GM18498 (cell line): ENCODE measurements around the gene SRSF11.
A peak's percentile ranks its signal among the peaks of the same experiment; 100 is the strongest.

Experiments used
- ATAC-seq: cut with Tn5 transposase; IDR thresholded peaks from one replicate; pipeline ENCODE4 v1.9.1; 2021; ENCODE audit warnings: mild to moderate bottlenecking, moderate library complexity; ENCODE audit not compliant: unreplicated experiment

Gene SRSF11

GRCh38 chr1:70220517-70221237 is 503 bp upstream of the SRSF11 start:
- ATAC-seq, result peak; percentile 2

- no peak for ATAC-seq
Measured at GRCh38 chr1:70222716-70223235, 1.6 kb downstream of the SRSF11 start.

GRCh38 chr1:70224954-70225353 is 3.8 kb downstream of the SRSF11 start:
- ATAC-seq, result no peak

- ATAC-seq, result peak; percentile 76
Measured at GRCh38 chr1:70227439-70227838, 6.3 kb downstream of the SRSF11 start.

- ATAC-seq, result no peak
Measured at GRCh38 chr1:70228670-70229069, 7.5 kb downstream of the SRSF11 start.

- ATAC-seq, result no peak
Measured at GRCh38 chr1:70231475-70231874, 10.3 kb downstream of the SRSF11 start.

- no peak for ATAC-seq
Measured at GRCh38 chr1:70234733-70235132, 13.6 kb downstream of the SRSF11 start.

GRCh38 chr1:70239940-70240339 is 18.8 kb downstream of the SRSF11 start:
- ATAC-seq, result no peak

- ATAC-seq, result no peak
Measured at GRCh38 chr1:70247122-70247521, 25.9 kb downstream of the SRSF11 start.

GRCh38 chr1:70247768-70248167 is 26.6 kb downstream of the SRSF11 start:
- no peak for ATAC-seq

- ATAC-seq, result no peak
Measured at GRCh38 chr1:70248729-70249128, 27.5 kb downstream of the SRSF11 start.

- no peak for ATAC-seq
Measured at GRCh38 chr1:70256664-70257063, 35.5 kb downstream of the SRSF11 start.

GRCh38 chr1:70264839-70265238 is 43.7 kb downstream of the SRSF11 start:
- no peak for ATAC-seq

GRCh38 chr1:70265946-70266345 is 44.8 kb downstream of the SRSF11 start:
- ATAC-seq, result no peak

- no peak for ATAC-seq
Measured at GRCh38 chr1:70277875-70278274, 56.7 kb downstream of the SRSF11 start.

- ATAC-seq, result no peak
Measured at GRCh38 chr1:70278710-70279109, 57.5 kb downstream of the SRSF11 start.

- ATAC-seq, result no peak
Measured at GRCh38 chr1:70284366-70284765, 63.2 kb downstream of the SRSF11 start.

- no peak for ATAC-seq
Measured at GRCh38 chr1:70286453-70286852, 65.3 kb downstream of the SRSF11 start.

- ATAC-seq, result no peak
Measured at GRCh38 chr1:70288166-70288565, 67.0 kb downstream of the SRSF11 start.

GRCh38 chr1:70290218-70290617 is 69.0 kb downstream of the SRSF11 start:
- no peak for ATAC-seq

GRCh38 chr1:70293186-70293843 is 72.1 kb downstream of the SRSF11 start:
- ATAC-seq, result no peak

- ATAC-seq, result no peak
Measured at GRCh38 chr1:70295749-70296148, 74.6 kb downstream of the SRSF11 start.
